NCI-H2081 treated with DMSO at 0.1 percent for 48 hours (cell line): Measurements from ENCODE around the gene SPARCL1.
"Not testable (repeated sequence)": the region's sequence is repeated elsewhere in the genome, so short reads cannot be mapped to it uniquely, and the experiment has no call there.

ENCODE experiments used
- DNase-seq: peaks from one replicate; lab custom pipeline; 2025; lab: John Stamatoyannopoulos, UW

Gene SPARCL1

DNA sequence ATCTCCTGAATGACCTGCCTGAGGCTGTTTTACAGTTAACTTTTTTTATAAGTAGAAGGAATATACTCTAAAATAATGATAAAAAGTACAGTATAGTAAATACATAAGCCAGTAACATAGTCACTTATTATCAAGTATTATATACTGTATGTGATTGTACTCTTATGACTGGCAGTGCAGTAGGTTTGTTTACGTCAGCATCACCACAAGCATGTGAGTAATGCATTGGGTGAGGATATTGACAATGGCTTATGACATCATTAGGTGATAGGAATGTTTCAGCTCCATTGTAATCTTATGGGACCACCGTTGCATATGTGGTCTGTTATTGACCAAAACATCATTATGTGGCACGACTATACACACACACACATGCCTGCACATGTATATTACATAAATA lies 86.3 kb downstream of the SPARCL1 start:
- DNase-seq, result no peak

DNA sequence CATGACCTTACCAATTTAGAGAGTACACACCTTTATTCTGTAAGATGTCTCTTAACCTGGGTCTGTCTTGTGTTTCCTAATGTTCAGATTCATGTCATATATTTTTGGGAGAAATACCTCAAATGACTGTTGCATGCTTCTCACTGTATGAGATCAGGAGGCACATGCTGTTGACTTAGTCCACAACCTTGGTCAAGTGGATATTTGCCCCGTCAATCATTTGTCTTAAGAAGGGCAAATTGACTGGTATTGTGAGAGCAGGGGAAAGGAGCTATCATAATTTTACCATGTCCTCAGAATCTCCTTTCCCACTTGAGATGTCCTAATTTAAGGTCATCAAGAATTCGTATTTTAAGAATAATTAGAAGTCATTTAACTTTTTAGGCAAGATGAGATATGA lies 95.8 kb downstream of the SPARCL1 start:
- no peak for DNase-seq

DNA sequence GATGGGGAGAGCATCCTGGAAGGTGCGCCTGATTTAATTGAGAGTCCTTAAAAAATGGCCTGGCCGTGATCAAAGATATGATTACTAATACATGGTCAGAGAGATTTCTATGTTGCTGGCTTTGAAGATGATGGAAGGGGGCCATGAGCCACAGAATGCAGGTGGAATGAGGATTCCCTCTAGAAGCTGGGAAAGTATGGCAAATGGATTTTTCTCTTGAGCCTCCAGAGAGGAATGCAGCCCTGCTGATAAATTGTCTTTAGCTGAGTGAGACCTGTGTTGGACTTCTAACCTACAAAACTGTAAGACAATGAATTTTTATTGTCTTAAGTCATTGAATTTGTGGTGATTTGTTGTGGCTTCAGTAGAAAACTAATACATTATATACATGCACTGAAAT lies 99.1 kb downstream of the SPARCL1 start:
- no peak for DNase-seq

DNA sequence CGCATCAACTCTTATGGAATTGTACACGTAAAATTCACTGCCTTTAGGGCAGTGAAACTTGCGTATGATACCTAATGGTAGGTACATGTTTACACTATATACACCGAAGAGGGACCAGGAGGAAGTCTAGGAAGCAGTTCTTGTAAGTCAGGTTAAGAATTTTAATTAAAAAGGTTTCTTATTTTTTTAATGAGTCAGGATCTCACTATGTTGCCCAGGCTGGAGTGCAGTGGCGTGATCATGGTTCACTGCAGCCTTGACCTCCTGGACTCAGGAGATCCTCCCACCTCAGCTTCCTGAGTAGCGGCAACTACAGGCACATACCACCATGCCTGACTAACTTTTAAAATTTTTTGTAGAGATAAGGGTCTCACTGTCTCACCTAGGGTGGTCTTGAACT lies 100.2 kb downstream of the SPARCL1 start:
- DNase-seq, result no peak

DNA sequence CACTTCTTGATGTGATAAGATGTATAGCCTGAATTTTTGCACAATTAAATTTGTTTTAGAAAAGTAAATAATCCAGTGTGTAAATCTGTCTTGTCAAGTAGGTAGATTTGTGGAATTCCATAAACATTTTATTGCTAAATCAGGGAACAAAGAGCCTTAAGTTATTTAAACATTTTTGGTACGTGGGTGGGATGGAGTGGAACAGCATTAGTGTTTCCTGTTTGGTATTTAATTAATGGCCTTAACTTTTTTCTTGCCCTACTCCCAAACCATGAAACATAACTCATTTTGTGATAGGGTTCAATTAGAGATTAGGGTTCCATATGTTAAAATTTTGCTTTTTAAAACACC lies 101.7 kb downstream of the SPARCL1 start:
- DNase-seq, result no peak

DNA sequence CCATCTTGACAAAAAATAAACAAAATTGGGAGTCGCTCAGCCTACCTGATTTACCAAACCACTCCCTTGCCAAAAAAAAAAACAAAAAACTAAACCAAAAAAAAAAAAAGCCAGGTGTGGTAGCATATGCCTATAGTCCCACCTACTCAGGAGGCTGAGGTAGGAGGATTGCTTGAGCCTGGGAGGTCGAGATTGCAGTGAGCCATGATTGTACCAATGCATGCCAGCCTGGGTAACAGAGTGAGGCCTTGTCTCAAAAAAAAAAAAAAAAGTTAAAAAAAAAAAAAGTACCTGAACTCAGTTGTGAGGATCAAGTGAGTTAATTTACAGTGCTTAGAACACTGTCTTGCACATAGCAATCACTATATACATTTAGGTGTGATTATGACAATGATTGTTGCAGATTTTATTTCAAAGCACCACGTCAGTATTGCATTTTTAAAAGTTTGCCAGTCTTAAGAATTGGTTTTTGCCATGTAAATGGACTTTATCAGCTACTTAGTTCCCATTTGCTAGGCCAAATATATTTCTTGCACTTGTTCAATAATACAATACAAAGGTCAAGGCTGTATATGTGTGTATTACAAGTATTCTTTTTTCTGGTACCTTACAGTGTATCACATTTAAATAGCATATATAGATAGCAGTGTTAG lies 102.2 kb downstream of the SPARCL1 start:
- no peak for DNase-seq

DNA sequence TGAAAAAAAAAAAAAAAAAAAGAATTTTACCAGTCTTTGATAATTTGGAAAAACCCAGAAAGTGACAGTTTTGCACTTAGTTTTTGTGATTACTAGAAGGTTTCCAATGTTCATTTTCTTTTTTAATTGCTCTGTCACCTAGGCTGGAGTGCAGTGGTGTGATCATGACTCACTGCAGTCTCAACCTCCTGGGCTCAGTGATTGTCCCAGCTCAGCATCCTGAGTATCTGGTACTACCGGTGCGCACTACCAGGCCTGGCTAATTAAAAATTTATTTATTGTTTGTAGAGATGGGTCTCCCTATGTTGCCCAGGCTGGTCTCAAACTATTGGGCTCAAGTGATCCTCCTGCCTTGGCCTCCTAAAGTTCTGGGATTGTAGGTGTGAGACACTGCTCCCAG lies 103.5 kb downstream of the SPARCL1 start:
- DNase-seq, result no peak

DNA sequence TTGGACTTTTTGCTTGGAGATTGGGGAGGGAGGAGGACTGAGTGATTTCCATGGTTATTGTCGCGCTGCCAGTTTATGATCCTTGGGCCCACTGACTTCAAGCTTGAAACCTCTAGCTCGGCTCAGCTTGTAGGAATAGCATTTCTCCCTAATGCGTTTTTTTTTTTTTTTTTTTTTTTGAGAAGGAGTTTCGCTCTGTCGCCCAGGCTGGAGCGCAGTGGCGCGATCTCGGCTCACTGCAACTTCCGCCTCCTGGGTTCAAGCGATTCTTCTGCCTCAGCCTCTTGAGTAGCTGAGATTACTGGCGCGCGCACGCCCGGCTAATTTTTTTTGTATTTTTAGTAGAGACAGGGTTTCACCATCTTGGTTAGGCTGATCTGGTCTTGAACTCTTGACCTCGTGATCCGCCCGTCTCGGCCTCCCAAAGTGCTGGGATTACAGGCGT lies 105.1 kb downstream of the SPARCL1 start:
- not testable (repeated sequence) for DNase-seq
